IPS DF 6.9 (cell line): Measurements from ENCODE around the gene SHKBP1.
A peak's percentile ranks its signal among the peaks of the same experiment; 100 is the strongest.

Experiments
- DNase-seq: peaks from one replicate; pipeline ENCODE4 v3.0.0-alpha.2; 2013; ENCODE audit warnings: low read depth, low spot score
- H3K27ac ChIP-seq: one replicate; pipeline ENCODE4 v1.5.1; 2013; ENCODE audit warnings: low read length, control low read depth
- H3K27me3 ChIP-seq: 2 replicates; pipeline ENCODE4 v1.6.1; 2013; ENCODE audit warnings: mild to moderate bottlenecking, low read length; ENCODE audit not compliant: control insufficient read depth, insufficient read depth
- H3K36me3 ChIP-seq: 2 replicates; pipeline ENCODE4 v1.6.1; 2013; ENCODE audit warnings: low read length; ENCODE audit not compliant: control insufficient read depth, insufficient read depth
- H3K4me1 ChIP-seq: 2 replicates; pipeline ENCODE4 v1.6.1; 2013; ENCODE audit warnings: low read length; ENCODE audit not compliant: control insufficient read depth, insufficient read depth
- H3K4me3 ChIP-seq: 2 replicates; pipeline ENCODE4 v1.5.1; 2013; ENCODE audit warnings: mild to moderate bottlenecking, low read length
- H3K9me3 ChIP-seq: 2 replicates; pipeline ENCODE4 v1.6.1; 2013; ENCODE audit warnings: low read length, inconsistent platforms; ENCODE audit not compliant: control insufficient read depth, insufficient read depth
- WGBS: extraction: QIAGEN DNeasy Blood & Tissue Kit; methylation state at CpG from one replicate; pipeline ENCODE4 v1.1.7; 2013; ENCODE audit warnings: mixed read lengths, missing lambda C conversion rate; ENCODE audit not compliant: insufficient read length, insufficient coverage; 5-methylcytosine and 5-hydroxymethylcytosine counted together

SHKBP1 gene

GRCh38 chr19:40608957-40609356, 32.3 kb downstream of the SHKBP1 start:
- H3K9me3 ChIP-seq: no peaks in the 10 kb centered on the region
- no CpG with 5 or more reads among the region's 4 CpGs for WGBS
- H3K36me3 ChIP-seq: no peaks in the 10 kb centered on the region
- H3K4me3 ChIP-seq: no peak overlapping the region
- DNase-seq: no peak
- H3K27ac ChIP-seq: no peak overlapping the region
- H3K4me1 ChIP-seq: peaks cover 12% of the 10 kb centered on the region
- H3K27me3 ChIP-seq: peaks cover 9% of the 10 kb centered on the region

GRCh38 chr19:40609561-40610395, 33.1 kb downstream of the SHKBP1 start:
- no peak for DNase-seq
- H3K4me1 ChIP-seq: peaks cover 12% of the 10 kb centered on the region
- H3K27ac ChIP-seq: no peak overlapping the region
- H3K36me3 ChIP-seq: no peaks in the 10 kb centered on the region
- H3K9me3 ChIP-seq: no peaks in the 10 kb centered on the region
- H3K27me3 ChIP-seq: peaks cover 9% of the 10 kb centered on the region
- no CpG with 5 or more reads among the region's 50 CpGs for WGBS
- peak overlapping the region; percentile 51; the same call in 1 of the 2 replicates for H3K4me3 ChIP-seq

GRCh38 chr19:40610396-40611064, 33.9 kb downstream of the SHKBP1 start:
- Histone ChIP-seq H3K4me3 (peak overlapping the region; percentile 22; the same call in 1 of the 2 replicates), H3K9me3 (no peaks in the 10 kb centered on the region), H3K36me3 (no peaks in the 10 kb centered on the region), H3K4me1 (peaks cover 10% of the 10 kb centered on the region), H3K27ac (no peak overlapping the region), H3K27me3 (peaks cover 9% of the 10 kb centered on the region)
- no CpG with 5 or more reads among the region's 29 CpGs for WGBS
- DNase-seq: no peak

GRCh38 chr19:40611096-40611495, 34.4 kb downstream of the SHKBP1 start:
- no peak for DNase-seq
- Histone ChIP-seq H3K27me3 (peaks cover 9% of the 10 kb centered on the region), H3K9me3 (no peaks in the 10 kb centered on the region), H3K36me3 (no peaks in the 10 kb centered on the region), H3K27ac (no peak overlapping the region), H3K4me1 (peaks cover 10% of the 10 kb centered on the region), H3K4me3 (no peak overlapping the region)
- WGBS: no CpG with 5 or more reads among the region's 15 CpGs

GRCh38 chr19:40611900-40612698, 35.4 kb downstream of the SHKBP1 start:
- peaks cover 9% of the 10 kb centered on the region for H3K27me3 ChIP-seq
- H3K27ac ChIP-seq: no peak overlapping the region

GRCh38 chr19:40612831-40613689, 36.4 kb downstream of the SHKBP1 start:
- H3K27ac ChIP-seq: no peak overlapping the region
- H3K9me3 ChIP-seq: no peaks in the 10 kb centered on the region
- H3K36me3 ChIP-seq: no peaks in the 10 kb centered on the region
- H3K4me1 ChIP-seq: peaks cover 6% of the 10 kb centered on the region
- peaks cover 3% of the 10 kb centered on the region; the same call in 1 of the 2 replicates for H3K27me3 ChIP-seq
- no CpG with 5 or more reads among the region's 50 CpGs for WGBS
- H3K4me3 ChIP-seq: peak overlapping the region; percentile 64
- no peak for DNase-seq

More at GRCh38 chr19:40611900-40612698, 35.4 kb downstream of the SHKBP1 start:
- Histone ChIP-seq H3K4me1 (peaks cover 10% of the 10 kb centered on the region), H3K4me3 (no peak overlapping the region), H3K36me3 (no peaks in the 10 kb centered on the region), H3K9me3 (no peaks in the 10 kb centered on the region)
- no peak for DNase-seq
- no CpG with 5 or more reads among the region's 10 CpGs for WGBS

GRCh38 chr19:40613690-40614621, 37.3 kb downstream of the SHKBP1 start:
- WGBS: no CpG with 5 or more reads among the region's 67 CpGs
- DNase-seq: no peak
- Histone ChIP-seq H3K9me3 (no peaks in the 10 kb centered on the region), H3K4me1 (peaks cover 6% of the 10 kb centered on the region), H3K4me3 (peak overlapping the region; percentile 64; the same call in 1 of the 2 replicates), H3K27me3 (peaks cover 3% of the 10 kb centered on the region; the same call in 1 of the 2 replicates), H3K27ac (no peak overlapping the region), H3K36me3 (no peaks in the 10 kb centered on the region)

GRCh38 chr19:40614622-40615411, 38.1 kb downstream of the SHKBP1 start:
- H3K4me1 ChIP-seq: peaks cover 6% of the 10 kb centered on the region
- peaks cover 7% of the 10 kb centered on the region; the same call in 1 of the 2 replicates for H3K36me3 ChIP-seq
- no peaks in the 10 kb centered on the region for H3K9me3 ChIP-seq
- DNase-seq: no peak
- WGBS: no CpG with 5 or more reads among the region's 27 CpGs
- H3K27me3 ChIP-seq: peaks cover 3% of the 10 kb centered on the region; the same call in 1 of the 2 replicates
- no peak overlapping the region for H3K27ac ChIP-seq
- H3K4me3 ChIP-seq: peak overlapping the region; percentile 64; the same call in 1 of the 2 replicates
